ENCODE measurements around the gene PTGR2. TPM values are rescaled to one million over a fixed set of nuclear protein-coding genes. Genes with fewer than 3 reads are reported as not detected.

Gene PTGR2
- total and polyA plus RNA-seq, 2 donors (not counting 1 experiment from before 2014, with no cell fraction given), result 5.6 to 7.9 TPM

GRCh38 chr14:73807457-73807856 lies 44.2 kb upstream of the PTGR2 start:
- Histone ChIP-seq H2AFZ (ENCODE audit: low read length) (no peak overlapping the region), H3K79me2 (ENCODE audit: control insufficient read depth, insufficient read depth, low read length) (no peaks in the 10 kb centered on the region), H3K9ac (ENCODE audit: insufficient read depth, low read length) (no peak overlapping the region), H3K4me3 (replicated peaks in 1 of 4; ENCODE audit: control extremely low read depth in 1 of 4, insufficient read depth in 1 of 4, low read depth in 3 of 4, low read length in 4 of 4) (no peak overlapping the region), H3K4me2 (ENCODE audit: extremely low read depth, insufficient read depth, low read length) (no peak overlapping the region), H3K27me3 (ENCODE audit: control insufficient read depth, insufficient read depth, low read length) (peaks cover 2% of the 10 kb centered on the region), H3K36me3 (ENCODE audit: control insufficient read depth, insufficient read depth, low read length) (no peaks in the 10 kb centered on the region), H3K4me1 (ENCODE audit: control insufficient read depth, extremely low read depth, insufficient read depth, low read length) (no peaks in the 10 kb centered on the region), H3K9me3 (ENCODE audit: control insufficient read depth, insufficient read depth, low read depth, low read length) (no peaks in the 10 kb centered on the region), H4K20me1 (ENCODE audit: control insufficient read depth, extremely low read depth, insufficient read depth, low read length) (no peaks in the 10 kb centered on the region), H3K27ac (ENCODE audit: insufficient read depth, low read length) (no peak overlapping the region)
- TF ChIP-seq EZH2 (IDR thresholded peaks at IDR 0.05; ENCODE audit: low read length, missing control alignments) (no peak), CTCF (conservative IDR thresholded peaks at IDR 0.05 in 1 of 2, IDR thresholded peaks at IDR 0.05 in 1 of 2; ENCODE audit: low read depth in 1 of 2, low read length in 2 of 2) (no peak)
- no peak for DNase-seq (ENCODE audit: low read depth in 2 of 2)

GRCh38 chr14:73809391-73809790 lies 42.2 kb upstream of the PTGR2 start:
- H2AFZ ChIP-seq (ENCODE audit: low read length), result no peak overlapping the region
- TF ChIP-seq CTCF (conservative IDR thresholded peaks at IDR 0.05 in 1 of 2, IDR thresholded peaks at IDR 0.05 in 1 of 2; ENCODE audit: low read depth in 1 of 2, low read length in 2 of 2) (no peak), EZH2 (IDR thresholded peaks at IDR 0.05; ENCODE audit: low read length, missing control alignments) (no peak)
- no peaks in the 10 kb centered on the region for H4K20me1 ChIP-seq (ENCODE audit: control insufficient read depth, extremely low read depth, insufficient read depth, low read length)
- no peak overlapping the region for H3K4me2 ChIP-seq (ENCODE audit: extremely low read depth, insufficient read depth, low read length)
- H3K27me3 ChIP-seq (ENCODE audit: control insufficient read depth, insufficient read depth, low read length), result peaks cover 2% of the 10 kb centered on the region
- no peaks in the 10 kb centered on the region for H3K79me2 ChIP-seq (ENCODE audit: control insufficient read depth, insufficient read depth, low read length)
- no peaks in the 10 kb centered on the region for H3K9me3 ChIP-seq (ENCODE audit: control insufficient read depth, insufficient read depth, low read depth, low read length)
- no peaks in the 10 kb centered on the region for H3K36me3 ChIP-seq (ENCODE audit: control insufficient read depth, insufficient read depth, low read length)
- H3K4me3 ChIP-seq (replicated peaks in 1 of 4; ENCODE audit: control extremely low read depth in 1 of 4, insufficient read depth in 1 of 4, low read depth in 3 of 4, low read length in 4 of 4), result no peak overlapping the region
- no peak overlapping the region for H3K27ac ChIP-seq (ENCODE audit: insufficient read depth, low read length)
- no peaks in the 10 kb centered on the region for H3K4me1 ChIP-seq (ENCODE audit: control insufficient read depth, extremely low read depth, insufficient read depth, low read length)
- H3K9ac ChIP-seq (ENCODE audit: insufficient read depth, low read length), result no peak overlapping the region
- no peak for DNase-seq (ENCODE audit: low read depth in 2 of 2)

- Histone ChIP-seq H3K4me2 (ENCODE audit: extremely low read depth, insufficient read depth, low read length) (no peak overlapping the region), H3K27me3 (ENCODE audit: control insufficient read depth, insufficient read depth, low read length) (peaks cover 2% of the 10 kb centered on the region), H4K20me1 (ENCODE audit: control insufficient read depth, extremely low read depth, insufficient read depth, low read length) (no peaks in the 10 kb centered on the region), H3K79me2 (ENCODE audit: control insufficient read depth, insufficient read depth, low read length) (no peaks in the 10 kb centered on the region), H3K9me3 (ENCODE audit: control insufficient read depth, insufficient read depth, low read depth, low read length) (no peaks in the 10 kb centered on the region), H3K36me3 (ENCODE audit: control insufficient read depth, insufficient read depth, low read length) (no peaks in the 10 kb centered on the region), H2AFZ (ENCODE audit: low read length) (no peak overlapping the region), H3K4me3 (replicated peaks in 1 of 4; ENCODE audit: control extremely low read depth in 1 of 4, insufficient read depth in 1 of 4, low read depth in 3 of 4, low read length in 4 of 4) (no peak overlapping the region), H3K27ac (ENCODE audit: insufficient read depth, low read length) (no peak overlapping the region), H3K4me1 (ENCODE audit: control insufficient read depth, extremely low read depth, insufficient read depth, low read length) (no peaks in the 10 kb centered on the region), H3K9ac (ENCODE audit: insufficient read depth, low read length) (no peak overlapping the region)
- TF ChIP-seq CTCF (conservative IDR thresholded peaks at IDR 0.05 in 1 of 2, IDR thresholded peaks at IDR 0.05 in 1 of 2; ENCODE audit: low read depth in 1 of 2, low read length in 2 of 2) (no peak), EZH2 (IDR thresholded peaks at IDR 0.05; ENCODE audit: low read length, missing control alignments) (no peak)
- no peak for DNase-seq (ENCODE audit: low read depth in 2 of 2)
Measured at GRCh38 chr14:73810478-73811163, 41.0 kb upstream of the PTGR2 start.
